ENCODE data around the gene WFDC6. TPM values are rescaled to one million over a fixed set of nuclear protein-coding genes. Genes with fewer than 3 reads are reported as not detected.

Gene WFDC6
- total RNA-seq, 2 experiments from 2014 or later = not detected

DNA sequence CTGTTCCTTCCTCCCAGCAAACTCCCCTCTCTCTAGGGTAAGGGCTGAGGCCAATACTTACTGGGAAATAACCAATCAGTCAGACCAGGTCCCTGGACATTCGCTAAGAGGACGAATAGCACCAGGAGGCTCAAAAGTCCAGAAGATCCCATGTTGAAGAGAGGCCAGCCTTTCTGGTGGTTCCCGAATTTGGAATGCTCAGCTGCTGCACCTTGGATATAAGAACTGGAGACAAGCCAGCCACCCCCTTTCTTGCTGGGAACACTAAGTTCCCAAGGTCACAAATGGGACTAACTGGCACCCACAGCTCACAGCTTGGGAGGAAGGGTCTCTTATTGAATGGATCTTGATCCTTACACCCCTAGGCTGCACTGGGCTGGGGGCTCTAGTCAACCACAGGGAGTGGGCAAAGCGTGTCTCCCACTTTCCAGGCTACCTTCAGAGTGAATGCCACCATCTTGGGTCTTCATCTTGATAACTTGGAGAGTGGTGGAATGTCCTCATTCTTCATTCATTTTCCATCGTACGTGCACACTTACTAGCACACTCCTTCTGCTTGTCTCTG lies 8.0 kb upstream of the WFDC6 start, which contains the start of gene EPPIN:
Gene EPPIN, minus strand, starts transcription at position 196 of the 565 bp plus-strand sequence. Its CDS starts 44 bp downstream, at position 152.
- H3K36me3 Mint-ChIP-seq = no peaks in the 10 kb centered on the region
- peaks cover 24% of the 10 kb centered on the region for H3K27me3 Mint-ChIP-seq
- H3K27ac Mint-ChIP-seq = no peak within 1 kb of the TSS
- no peaks in the 10 kb centered on the region for H3K4me1 Mint-ChIP-seq
- H3K9me3 Mint-ChIP-seq = no peaks in the 10 kb centered on the region
- no peak for DNase-seq
- H3K4me3 Mint-ChIP-seq = no peak within 1 kb of the TSS

DNA sequence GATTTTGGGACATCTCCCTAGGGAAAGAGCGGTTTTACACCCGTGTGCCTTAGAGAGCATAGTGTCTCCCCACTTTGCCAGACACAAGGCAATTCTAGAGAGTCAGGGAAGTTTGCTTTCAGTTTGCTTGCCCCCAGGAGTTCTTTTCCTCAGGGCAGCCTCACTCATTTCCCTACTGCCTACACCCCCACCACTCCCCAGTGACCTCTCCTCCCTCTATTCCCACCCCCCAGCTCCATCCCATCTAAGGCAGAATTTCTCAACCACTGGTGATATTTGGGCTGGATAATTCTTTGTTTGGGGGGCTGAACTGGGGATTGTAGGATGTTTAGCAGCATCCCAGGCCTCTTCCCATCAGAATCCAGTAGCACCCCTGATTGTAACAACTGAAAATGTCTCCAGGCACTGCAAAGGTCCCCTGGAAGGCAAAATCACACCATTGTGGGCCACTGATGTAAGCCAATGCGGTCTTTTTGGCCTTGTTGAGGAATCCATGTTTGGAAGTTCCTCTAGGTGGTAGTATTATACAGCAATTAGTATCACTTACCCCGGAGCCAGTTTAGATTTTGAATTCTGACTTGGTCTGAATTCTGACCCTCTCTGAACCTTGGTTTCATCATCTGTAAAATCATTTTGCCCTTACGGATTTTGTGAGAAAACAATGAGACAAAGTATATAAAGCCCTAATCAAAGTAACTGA lies 6.6 kb upstream of the WFDC6 start:
- no peak for DNase-seq
- no peak overlapping the region for H3K4me3 Mint-ChIP-seq
- H3K9me3 Mint-ChIP-seq = no peaks in the 10 kb centered on the region
- no peak overlapping the region for H3K27ac Mint-ChIP-seq
- no peaks in the 10 kb centered on the region for H3K4me1 Mint-ChIP-seq
- H3K27me3 Mint-ChIP-seq = peaks cover 32% of the 10 kb centered on the region
- no peaks in the 10 kb centered on the region for H3K36me3 Mint-ChIP-seq

GRCh38 chr20:45545351-45545750 lies 6.1 kb upstream of the WFDC6 start:
- Mint-ChIP-seq H3K27ac (no peak overlapping the region), H3K27me3 (peaks cover 33% of the 10 kb centered on the region), H3K4me3 (no peak overlapping the region), H3K36me3 (no peaks in the 10 kb centered on the region), H3K9me3 (no peaks in the 10 kb centered on the region), H3K4me1 (no peaks in the 10 kb centered on the region)
- DNase-seq = no peak

DNA sequence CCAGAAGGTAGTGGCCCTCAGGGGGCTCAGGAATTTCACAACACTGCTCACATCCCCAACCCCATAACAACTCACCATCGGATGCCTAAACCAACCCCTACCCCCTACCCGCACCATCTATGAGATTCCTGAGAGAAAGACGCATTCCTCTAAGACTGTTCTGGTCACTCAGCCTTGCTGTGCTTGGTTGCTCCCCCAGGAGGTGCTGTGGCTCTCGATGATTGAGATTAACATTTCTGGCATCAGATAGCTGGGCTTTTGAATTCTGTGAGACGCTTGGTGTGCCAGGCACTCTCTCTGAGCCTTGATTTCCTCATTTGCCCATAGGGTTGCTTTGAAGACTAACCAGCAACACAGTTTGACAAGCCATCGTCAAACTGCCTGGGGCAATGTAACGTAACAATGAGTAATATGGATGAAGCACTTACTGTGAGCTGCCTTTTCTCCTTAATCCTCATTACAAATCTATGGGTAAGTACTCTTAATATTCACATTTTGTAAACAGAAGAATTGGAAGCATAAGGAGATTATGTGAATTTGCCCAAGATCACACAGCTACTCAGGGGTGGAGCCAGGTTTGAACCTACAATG lies 978 bp downstream of the WFDC6 start:
- Mint-ChIP-seq H3K4me3 (no peak overlapping the region), H3K9me3 (no peaks in the 10 kb centered on the region), H3K27ac (no peak overlapping the region), H3K4me1 (no peaks in the 10 kb centered on the region), H3K27me3 (peaks cover 33% of the 10 kb centered on the region), H3K36me3 (no peaks in the 10 kb centered on the region)
- DNase-seq = no peak

GRCh38 chr20:45527294-45527693 lies 12.0 kb downstream of the WFDC6 start:
- Mint-ChIP-seq H3K27me3 (peaks cover 35% of the 10 kb centered on the region), H3K9me3 (no peaks in the 10 kb centered on the region), H3K36me3 (no peaks in the 10 kb centered on the region), H3K27ac (no peak overlapping the region), H3K4me1 (no peaks in the 10 kb centered on the region), H3K4me3 (no peak overlapping the region)
- DNase-seq = no peak

DNA sequence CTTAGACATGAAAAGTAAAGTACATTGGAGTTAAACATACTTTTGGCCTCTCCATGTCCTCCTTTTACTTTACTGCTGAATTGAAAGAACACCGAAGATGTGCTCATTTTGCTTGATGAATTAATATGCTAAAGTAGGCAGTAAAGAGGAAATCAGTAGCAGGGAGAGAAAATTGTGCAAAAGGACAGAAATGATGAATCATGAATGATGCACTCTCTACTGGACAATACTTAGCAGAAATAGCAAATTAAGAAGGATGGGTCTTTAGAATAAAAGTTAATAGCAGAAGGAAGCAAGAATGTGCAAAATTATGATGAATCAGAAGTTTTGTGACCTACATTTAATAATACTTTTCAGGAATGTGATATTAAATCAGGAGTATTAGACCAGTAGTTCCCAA lies 15.5 kb downstream of the WFDC6 start:
- Mint-ChIP-seq H3K4me1 (no peaks in the 10 kb centered on the region), H3K4me3 (no peak overlapping the region), H3K9me3 (no peaks in the 10 kb centered on the region), H3K27me3 (peaks cover 23% of the 10 kb centered on the region), H3K27ac (no peak overlapping the region), H3K36me3 (no peaks in the 10 kb centered on the region)
- DNase-seq = no peak

GRCh38 chr20:45518282-45518681 lies 21.0 kb downstream of the WFDC6 start:
- no peak for DNase-seq
- Mint-ChIP-seq H3K4me3 (no peak overlapping the region), H3K4me1 (no peaks in the 10 kb centered on the region), H3K27me3 (peaks cover 27% of the 10 kb centered on the region), H3K36me3 (no peaks in the 10 kb centered on the region), H3K9me3 (no peaks in the 10 kb centered on the region), H3K27ac (no peak overlapping the region)

GRCh38 chr20:45515147-45515913 lies 24.0 kb downstream of the WFDC6 start, which contains the start of gene SPINT3:
SPINT3 (minus strand) TSS chr20:45515622; CDS start chr20:45515608, 14 bp downstream.
- H3K4me3 Mint-ChIP-seq = no peak within 1 kb of the TSS
- no peaks in the 10 kb centered on the region for H3K9me3 Mint-ChIP-seq
- no peak within 1 kb of the TSS for H3K27ac Mint-ChIP-seq
- no peak for DNase-seq
- H3K36me3 Mint-ChIP-seq = no peaks in the 10 kb centered on the region
- no peaks in the 10 kb centered on the region for H3K4me1 Mint-ChIP-seq
- peaks cover 38% of the 10 kb centered on the region for H3K27me3 Mint-ChIP-seq

GRCh38 chr20:45510242-45510862 lies 28.9 kb downstream of the WFDC6 start:
- H3K36me3 Mint-ChIP-seq = no peaks in the 10 kb centered on the region
- peaks cover 15% of the 10 kb centered on the region for H3K4me1 Mint-ChIP-seq
- no peak overlapping the region for H3K27ac Mint-ChIP-seq
- H3K27me3 Mint-ChIP-seq = peaks cover 55% of the 10 kb centered on the region
- no peaks in the 10 kb centered on the region for H3K9me3 Mint-ChIP-seq
- DNase-seq = no peak
- H3K4me3 Mint-ChIP-seq = no peak overlapping the region

DNA sequence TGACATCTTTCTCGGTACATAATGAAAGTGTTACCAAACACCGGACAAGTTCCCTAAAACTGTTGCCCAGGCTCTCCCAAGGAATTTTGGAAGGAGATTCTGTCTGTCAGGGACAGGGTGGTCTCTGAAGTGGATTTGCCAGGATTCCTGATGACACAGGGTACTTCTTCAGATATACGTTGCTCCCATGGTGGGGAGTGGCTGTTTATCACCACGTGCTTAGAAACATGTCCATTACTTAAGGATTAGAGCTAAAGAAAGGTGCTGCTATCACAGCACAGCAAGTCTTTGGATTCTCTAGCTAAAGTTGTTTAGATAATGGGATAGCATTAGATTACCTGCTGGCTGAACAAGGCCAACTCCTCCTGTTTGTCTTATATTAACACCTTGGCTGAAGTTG lies 30.2 kb downstream of the WFDC6 start:
- no peaks in the 10 kb centered on the region for H3K36me3 Mint-ChIP-seq
- DNase-seq = no peak
- no peak overlapping the region for H3K4me3 Mint-ChIP-seq
- no peak overlapping the region for H3K27ac Mint-ChIP-seq
- H3K4me1 Mint-ChIP-seq = peaks cover 15% of the 10 kb centered on the region
- H3K27me3 Mint-ChIP-seq = peaks cover 59% of the 10 kb centered on the region
- no peaks in the 10 kb centered on the region for H3K9me3 Mint-ChIP-seq

DNA sequence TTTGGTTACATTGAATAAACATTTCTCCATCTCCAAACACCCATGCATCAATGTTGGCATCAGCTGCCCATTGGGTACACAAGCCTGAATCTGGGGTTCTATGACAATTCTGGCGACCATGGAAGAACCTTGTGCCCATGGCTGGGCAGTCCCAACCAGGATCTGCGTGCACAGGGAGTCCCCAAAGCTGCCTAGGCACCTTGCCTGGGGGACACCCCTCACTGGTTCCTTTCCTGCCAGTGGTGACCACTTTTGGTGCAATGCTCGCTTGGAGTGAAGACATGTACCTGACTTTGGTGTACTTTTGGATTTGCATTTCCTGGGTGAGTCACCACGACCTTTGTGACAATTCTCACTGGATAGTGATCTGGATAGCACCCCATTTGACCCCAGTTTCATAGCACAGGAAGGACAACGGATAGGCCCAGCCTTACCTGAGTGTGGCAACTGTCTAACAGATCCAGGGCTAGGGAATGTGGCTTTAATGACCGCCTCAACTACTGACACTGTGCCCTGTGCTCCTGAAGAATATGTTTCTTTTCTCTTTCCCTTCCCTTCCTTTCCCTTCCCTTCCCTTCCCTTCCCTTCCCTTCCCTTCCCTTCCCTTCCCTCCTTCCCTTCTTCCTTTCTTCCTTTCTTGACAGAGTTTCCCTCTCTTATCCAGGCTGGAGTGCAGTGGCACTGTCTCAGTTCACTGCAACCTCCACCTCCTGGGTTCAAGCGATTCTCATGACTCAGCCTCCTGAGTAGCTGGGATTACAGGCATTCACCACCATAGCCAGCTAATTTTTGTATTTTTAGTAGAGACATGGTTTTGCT lies 31.0 kb downstream of the WFDC6 start:
- H3K36me3 Mint-ChIP-seq = no peaks in the 10 kb centered on the region
- peak; percentile 5 for DNase-seq
- H3K9me3 Mint-ChIP-seq = no peaks in the 10 kb centered on the region
- H3K4me1 Mint-ChIP-seq = peaks cover 15% of the 10 kb centered on the region
- peaks cover 59% of the 10 kb centered on the region for H3K27me3 Mint-ChIP-seq
- H3K4me3 Mint-ChIP-seq = no peak overlapping the region
- no peak overlapping the region for H3K27ac Mint-ChIP-seq

DNA sequence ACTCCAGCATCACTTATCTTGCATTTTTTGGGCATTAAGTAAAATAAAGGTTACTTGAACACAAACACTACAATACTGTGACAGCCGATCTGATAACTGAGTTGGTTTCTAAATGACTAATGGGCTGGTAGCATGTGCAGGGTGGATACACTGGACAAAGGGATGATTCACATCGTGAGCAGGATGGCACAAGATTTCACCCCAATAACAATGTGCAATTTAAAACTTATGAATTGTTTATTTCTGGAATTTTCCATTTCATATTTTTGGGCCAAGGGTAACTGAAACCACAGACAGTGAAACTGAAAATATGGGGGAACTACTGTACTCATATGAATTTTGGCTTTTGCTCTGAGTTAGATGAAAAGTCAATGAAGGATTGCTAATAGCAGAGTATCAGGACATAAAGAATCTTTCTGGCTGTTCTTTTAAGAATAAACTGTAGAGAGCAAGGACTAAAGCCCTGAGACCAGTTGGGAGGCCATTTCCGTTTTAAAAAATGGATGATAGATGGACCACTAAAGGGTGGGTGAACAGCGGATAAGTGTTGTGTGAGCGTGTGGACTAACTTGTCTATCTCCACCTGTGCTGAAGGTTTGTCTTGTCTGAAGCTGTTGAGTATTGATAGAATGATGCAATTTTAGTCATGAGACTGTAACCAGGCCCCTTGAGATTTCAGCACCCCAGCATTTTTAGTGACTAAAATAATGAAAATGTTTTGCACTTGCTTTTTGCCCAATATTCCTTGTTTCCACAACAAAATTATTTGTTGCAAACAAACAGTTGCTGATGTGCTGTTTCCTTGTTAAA lies 32.1 kb downstream of the WFDC6 start:
- Mint-ChIP-seq H3K36me3 (no peaks in the 10 kb centered on the region), H3K27ac (no peak overlapping the region), H3K4me3 (no peak overlapping the region), H3K27me3 (peaks cover 53% of the 10 kb centered on the region), H3K9me3 (no peaks in the 10 kb centered on the region), H3K4me1 (peaks cover 15% of the 10 kb centered on the region)
- no peak for DNase-seq

DNA sequence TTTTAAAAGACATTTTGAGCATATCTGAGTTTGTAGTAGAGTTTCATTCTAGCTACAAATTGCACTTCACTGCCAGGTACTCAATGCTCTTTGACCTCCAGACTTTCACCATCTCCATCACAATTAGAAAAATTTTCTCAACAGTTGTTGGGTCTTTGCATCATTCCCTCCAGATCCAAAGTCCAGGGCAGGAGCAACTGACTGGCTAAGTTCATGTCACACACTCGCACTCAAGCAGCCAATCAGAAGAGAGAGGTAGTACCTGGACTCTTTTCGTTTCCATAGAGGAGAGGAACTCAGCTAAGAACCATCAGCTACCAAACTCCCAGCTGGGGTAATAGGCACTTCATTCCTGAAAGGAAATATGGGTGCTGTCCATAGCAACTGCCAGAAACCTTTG lies 32.9 kb downstream of the WFDC6 start:
- no peak for DNase-seq
- peaks cover 15% of the 10 kb centered on the region for H3K4me1 Mint-ChIP-seq
- peaks cover 59% of the 10 kb centered on the region for H3K27me3 Mint-ChIP-seq
- H3K36me3 Mint-ChIP-seq = no peaks in the 10 kb centered on the region
- H3K9me3 Mint-ChIP-seq = no peaks in the 10 kb centered on the region
- H3K27ac Mint-ChIP-seq = no peak overlapping the region
- no peak overlapping the region for H3K4me3 Mint-ChIP-seq
